ENCODE results near the gene TM7SF3.
"Not testable (repeated sequence)": the region's sequence is repeated elsewhere in the genome, so short reads cannot be mapped to it uniquely, and the experiment has no call there.

Gene TM7SF3

GRCh38 chr12:27014085-27014858, at the start of gene TM7SF3:
Gene TM7SF3, minus strand, starts transcription at chr12:27014384. Its CDS starts 216 bp downstream, at chr12:27014168.
- DNase-seq, result peak; percentile 33 to 93 (median 79)

- no peak for DNase-seq
Observed at GRCh38 chr12:27063250-27063851, 49.2 kb upstream of the TM7SF3 start.

GRCh38 chr12:27061317-27061716, 47.1 kb upstream of the TM7SF3 start:
- no peak for DNase-seq

GRCh38 chr12:27060740-27061139, 46.6 kb upstream of the TM7SF3 start:
- no peak for DNase-seq

- DNase-seq, result no peak
Observed at GRCh38 chr12:27057543-27057942, 43.4 kb upstream of the TM7SF3 start.

- no peak for DNase-seq
Observed at GRCh38 chr12:27055966-27056365, 41.8 kb upstream of the TM7SF3 start.

GRCh38 chr12:27052742-27053141, 38.6 kb upstream of the TM7SF3 start:
- DNase-seq, result no peak

- no peak for DNase-seq
Observed at GRCh38 chr12:27052176-27052575, 38.0 kb upstream of the TM7SF3 start.

- DNase-seq, result no peak
Observed at GRCh38 chr12:27048822-27049752, 34.9 kb upstream of the TM7SF3 start.

GRCh38 chr12:27042018-27042417, 27.8 kb upstream of the TM7SF3 start:
- DNase-seq, result not testable (repeated sequence)

GRCh38 chr12:27040637-27041036, 26.5 kb upstream of the TM7SF3 start:
- DNase-seq, result not testable (repeated sequence)

GRCh38 chr12:27034607-27035293, 20.6 kb upstream of the TM7SF3 start:
- DNase-seq, result no peak

- DNase-seq, result no peak
Observed at GRCh38 chr12:27032679-27033078, 18.5 kb upstream of the TM7SF3 start.

GRCh38 chr12:27031531-27031930, 17.3 kb upstream of the TM7SF3 start:
- no peak for DNase-seq

- no peak for DNase-seq
Observed at GRCh38 chr12:27026257-27026656, 12.1 kb upstream of the TM7SF3 start.

- no peak for DNase-seq
Observed at GRCh38 chr12:27025116-27025515, 10.9 kb upstream of the TM7SF3 start.

GRCh38 chr12:27024291-27024690, 10.1 kb upstream of the TM7SF3 start:
- DNase-seq, result no peak

GRCh38 chr12:27020761-27021160, 6.6 kb upstream of the TM7SF3 start:
- no peak for DNase-seq

GRCh38 chr12:27018037-27018436, 3.9 kb upstream of the TM7SF3 start:
- no peak for DNase-seq

GRCh38 chr12:27017163-27017823, 3.1 kb upstream of the TM7SF3 start:
- DNase-seq, result not testable (repeated sequence)

- no peak for DNase-seq
Observed at GRCh38 chr12:27015730-27016076, 1.5 kb upstream of the TM7SF3 start.
